Right lobe of liver (tissue), 6 donors: ENCODE results near the gene AMMECR1. TPM values are rescaled to one million over a fixed set of nuclear protein-coding genes. Genes with fewer than 3 reads are reported as not detected.
A peak's percentile ranks its signal among the peaks of the same experiment; 100 is the strongest.
"Not testable (repeated sequence)": the region's sequence is repeated elsewhere in the genome, so short reads cannot be mapped to it uniquely, and the experiment has no call there.

ENCODE experiments used
- ATAC-seq, 4 donors: fragments of 200-7000 bp; cut with Tn5 transposase; one replicate each; pipeline ENCODE4 v1.9.1; 2020; ENCODE audit warnings: mild to moderate bottlenecking in 4 of 4, moderate library complexity in 4 of 4
- DNase-seq, 3 donors: peaks; one replicate each; pipeline ENCODE4 v3.0.0-alpha.2; 2020
- H3K27ac ChIP-seq, 3 donors: fragments of 200-600 bp; one replicate each; pipeline ENCODE4 v1.8.0; 2022
- H3K27me3 ChIP-seq, 2 donors: fragments of 200-600 bp; one replicate each; pipeline ENCODE4 v1.8.0; 2022
- H3K36me3 ChIP-seq, 4 donors: fragments of 200-600 bp; sonication (generic) in 1 of 4; one replicate each; pipeline versions ENCODE4 v1.5.1 to v1.8.0; 2017 to 2022; ENCODE audit warnings: control low read depth in 1 of 4
- H3K4me1 ChIP-seq, 4 donors: fragments of 200-600 bp; sonication (generic) in 1 of 4; one replicate each; pipeline versions ENCODE4 v1.5.1 to v1.8.0; 2017 to 2022; ENCODE audit warnings: control low read depth in 1 of 4
- H3K4me3 ChIP-seq, 3 donors: fragments of 200-600 bp; one replicate each; pipeline ENCODE4 v1.8.0; 2022
- H3K9me3 ChIP-seq, 4 donors: fragments of 200-600 bp; sonication (generic) in 1 of 4; one replicate each; pipeline versions ENCODE4 v1.5.1 to v1.8.0; 2017 to 2022; ENCODE audit warnings: control low read depth in 1 of 4
- POLR2A ChIP-seq: fragments of 450-650 bp; IDR thresholded peaks from one replicate; pipeline ENCODE4 v1.6.1; 2017; ENCODE audit warnings: antibody characterized with exemption, mild to moderate bottlenecking
- WGBS: methylation state at CpG from one replicate; pipeline ENCODE4 v1.1.6; 2018; ENCODE audit warnings: low coverage, low lambda C conversion rate; ENCODE audit not compliant: insufficient coverage; ENCODE audit errors: missing lambda C conversion rate; 5-methylcytosine and 5-hydroxymethylcytosine counted together
- intact Hi-C, 2 donors: fragments of 100-400 bp; cut with DNase I; formaldehyde crosslinking; loops; one replicate each; pipeline versions ENCODE4 v1.11.2 to v1.14.1; 2022
- total RNA-seq, 6 experiments: library from RNA; depleted of rRNA in 2 of 6; stranded (reverse); fragments of >200 nt in 2 of 6; fragmentation: NEBNext Ultra II Directional in 3 of 6; extraction: Animal tissue kit (Norgen Biotek cat#: 25700) in 3 of 6; gene quantifications; one replicate each; pipeline versions ENCODE4 v1.1.0 to v1.2.4, GENCODE V29; 2016 to 2023
- TF ChIP-seq, protein P1 (sequence below), 4 donors: fragments of 200-600 bp in 3 of 4; fragments of 450-650 bp in 1 of 4; IDR thresholded peaks; one replicate each; pipeline versions ENCODE4 v1.5.1 to v1.8.0; 2016 to 2022; ENCODE audit warnings: antibody characterized with exemption in 4 of 4, mild to moderate bottlenecking in 2 of 4
- donor health status: DM: no; HTN: yes; CAD: no.
- donor health status: DM: no; HTN: no; CAD: no.
- donor health status: DM: no; HTN: no; CAD: no.
- donor health status: DM: no; HTN: yes; CAD: no.
- donor health status: DM: no; HTN: yes; CAD: no.

The AMMECR1 gene
- total RNA-seq, 6 experiments from 2014 or later: 3.1 to 3.9 (median 3.4) TPM

DNA sequence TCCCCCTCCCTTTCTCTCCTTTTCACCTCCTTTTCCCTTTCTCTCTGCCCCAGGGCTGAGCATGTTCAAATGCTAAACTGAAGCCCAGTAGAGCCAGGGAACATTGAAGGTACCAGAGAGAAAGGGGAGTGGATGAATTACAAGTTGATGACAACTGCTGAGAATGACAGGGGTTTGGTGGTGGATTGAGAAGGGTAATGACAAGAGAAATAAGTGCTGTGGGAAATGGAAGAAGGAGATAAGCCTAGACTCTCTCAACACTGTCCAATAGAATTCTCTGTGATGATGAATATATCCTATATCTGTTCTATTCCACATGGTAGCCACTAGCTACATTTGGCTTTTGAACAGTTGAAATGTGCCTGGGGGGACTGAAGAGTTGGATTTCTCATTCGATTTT, 160.4 kb downstream of the AMMECR1 start:
- Histone ChIP-seq H3K36me3 (no peaks in the 10 kb centered on the region), H3K27ac (no peak overlapping the region), H3K27me3 (no peaks in the 10 kb centered on the region), H3K4me1 (no peaks in the 10 kb centered on the region), H3K4me3 (no peak overlapping the region), H3K9me3 (no peaks in the 10 kb centered on the region)
- TF ChIP-seq, protein P1, sequence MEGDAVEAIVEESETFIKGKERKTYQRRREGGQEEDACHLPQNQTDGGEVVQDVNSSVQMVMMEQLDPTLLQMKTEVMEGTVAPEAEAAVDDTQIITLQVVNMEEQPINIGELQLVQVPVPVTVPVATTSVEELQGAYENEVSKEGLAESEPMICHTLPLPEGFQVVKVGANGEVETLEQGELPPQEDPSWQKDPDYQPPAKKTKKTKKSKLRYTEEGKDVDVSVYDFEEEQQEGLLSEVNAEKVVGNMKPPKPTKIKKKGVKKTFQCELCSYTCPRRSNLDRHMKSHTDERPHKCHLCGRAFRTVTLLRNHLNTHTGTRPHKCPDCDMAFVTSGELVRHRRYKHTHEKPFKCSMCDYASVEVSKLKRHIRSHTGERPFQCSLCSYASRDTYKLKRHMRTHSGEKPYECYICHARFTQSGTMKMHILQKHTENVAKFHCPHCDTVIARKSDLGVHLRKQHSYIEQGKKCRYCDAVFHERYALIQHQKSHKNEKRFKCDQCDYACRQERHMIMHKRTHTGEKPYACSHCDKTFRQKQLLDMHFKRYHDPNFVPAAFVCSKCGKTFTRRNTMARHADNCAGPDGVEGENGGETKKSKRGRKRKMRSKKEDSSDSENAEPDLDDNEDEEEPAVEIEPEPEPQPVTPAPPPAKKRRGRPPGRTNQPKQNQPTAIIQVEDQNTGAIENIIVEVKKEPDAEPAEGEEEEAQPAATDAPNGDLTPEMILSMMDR (IDR thresholded peaks at IDR 0.05): no peak
- TF ChIP-seq POLR2A: no peak
- WGBS: 36% methylated on average over 1 of the region's 1 CpG
- intact Hi-C loops: loop anchor here in 1 of 2 donors (5.0 kb wide), 1 partner anchor 255 kb away; no protein-coding TSS in a partner anchor
- DNase-seq (no peak), ATAC-seq (no peak)

DNA sequence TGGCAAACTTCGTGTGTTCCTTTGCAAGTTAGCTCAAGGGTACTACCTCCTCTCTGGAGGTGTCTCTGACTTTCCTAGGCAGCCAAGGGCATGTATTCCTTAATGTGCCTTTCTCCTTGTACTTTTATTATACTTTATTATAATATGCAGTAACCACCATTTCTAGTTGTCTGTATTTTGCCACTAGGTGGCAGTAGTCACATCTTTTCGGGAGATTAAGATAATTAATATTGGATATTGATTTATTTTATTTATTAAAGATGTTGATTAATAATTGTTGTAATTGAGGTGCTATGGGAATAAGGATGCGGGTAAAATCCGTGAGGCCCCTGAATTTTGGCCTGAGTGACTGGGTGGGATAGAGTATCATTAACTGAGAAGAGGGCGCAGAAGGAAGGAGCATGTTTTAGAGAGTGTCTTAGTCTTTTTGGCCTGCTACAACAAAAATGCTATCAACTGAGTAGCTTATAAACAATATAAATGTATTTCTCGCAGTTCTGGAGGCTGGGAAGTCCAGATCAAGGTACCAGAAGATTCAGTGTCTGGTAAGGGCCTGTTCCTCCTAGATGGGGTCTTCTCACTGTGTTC, 161.6 kb downstream of the AMMECR1 start:
- no peak overlapping the region for H3K4me3 ChIP-seq
- TF ChIP-seq POLR2A: no peak
- TF ChIP-seq, protein P1 (IDR thresholded peaks at IDR 0.05): peak; percentile 49 to 71 (median 68)
- ATAC-seq (peak in 1 of 4 donors; percentile 13), DNase-seq (no peak)
- H3K27me3 ChIP-seq: no peaks in the 10 kb centered on the region
- H3K9me3 ChIP-seq: no peaks in the 10 kb centered on the region
- H3K36me3 ChIP-seq: no peaks in the 10 kb centered on the region
- WGBS: 29% methylated on average over 6 of the region's 6 CpGs
- no peak overlapping the region for H3K27ac ChIP-seq
- intact Hi-C loops: loop anchor here in 1 of 2 donors (5.0 kb wide), 1 partner anchor 256 kb away; no protein-coding TSS in a partner anchor
- H3K4me1 ChIP-seq: no peaks in the 10 kb centered on the region

GRCh38 chrX:110155759-110156158, 162.1 kb downstream of the AMMECR1 start:
- Histone ChIP-seq H3K36me3 (no peaks in the 10 kb centered on the region), H3K9me3 (no peaks in the 10 kb centered on the region), H3K27me3 (no peaks in the 10 kb centered on the region), H3K4me3 (no peak overlapping the region), H3K4me1 (no peaks in the 10 kb centered on the region), H3K27ac (no peak overlapping the region)
- no peak for DNase-seq
- no peak for ATAC-seq
- TF ChIP-seq, protein P1 (IDR thresholded peaks at IDR 0.05): no peak
- intact Hi-C loops: loop anchor here in 1 of 2 donors (5.0 kb wide), 1 partner anchor 257 kb away; no protein-coding TSS in a partner anchor
- WGBS: 29% methylated on average over 1 of the region's 1 CpG

GRCh38 chrX:110154328-110154727, 163.6 kb downstream of the AMMECR1 start:
- WGBS: 39% methylated on average over 5 of the region's 5 CpGs
- H3K36me3 ChIP-seq, H3K27ac ChIP-seq, H3K27me3 ChIP-seq, DNase-seq, H3K9me3 ChIP-seq, ATAC-seq, intact Hi-C loops, H3K4me1 ChIP-seq, H3K4me3 ChIP-seq: not testable (repeated sequence)

- DNase-seq (no peak), ATAC-seq (no peak)
- Histone ChIP-seq H3K4me1 (no peaks in the 10 kb centered on the region), H3K4me3 (no peak overlapping the region), H3K9me3 (no peaks in the 10 kb centered on the region), H3K27ac (no peak overlapping the region), H3K36me3 (no peaks in the 10 kb centered on the region), H3K27me3 (no peaks in the 10 kb centered on the region)
- intact Hi-C loops: no loop called here
- WGBS: 48% methylated on average over 2 of the region's 2 CpGs
- no peak for TF ChIP-seq POLR2A
- TF ChIP-seq, protein P1 (IDR thresholded peaks at IDR 0.05): no peak
Observed at GRCh38 chrX:110153896-110154295, 164.0 kb downstream of the AMMECR1 start.
